Middle frontal gyrus (tissue), 1 donor: ENCODE data around the gene SLC39A3.
A peak's percentile ranks its signal among the peaks of the same experiment; 100 is the strongest.

ENCODE experiments used
- DNase-seq: peaks from one replicate; pipeline ENCODE4 v3.0.0-alpha.2; 2015; ENCODE audit warnings: low spot score; ENCODE audit errors: extremely low spot score

Gene SLC39A3

DNA sequence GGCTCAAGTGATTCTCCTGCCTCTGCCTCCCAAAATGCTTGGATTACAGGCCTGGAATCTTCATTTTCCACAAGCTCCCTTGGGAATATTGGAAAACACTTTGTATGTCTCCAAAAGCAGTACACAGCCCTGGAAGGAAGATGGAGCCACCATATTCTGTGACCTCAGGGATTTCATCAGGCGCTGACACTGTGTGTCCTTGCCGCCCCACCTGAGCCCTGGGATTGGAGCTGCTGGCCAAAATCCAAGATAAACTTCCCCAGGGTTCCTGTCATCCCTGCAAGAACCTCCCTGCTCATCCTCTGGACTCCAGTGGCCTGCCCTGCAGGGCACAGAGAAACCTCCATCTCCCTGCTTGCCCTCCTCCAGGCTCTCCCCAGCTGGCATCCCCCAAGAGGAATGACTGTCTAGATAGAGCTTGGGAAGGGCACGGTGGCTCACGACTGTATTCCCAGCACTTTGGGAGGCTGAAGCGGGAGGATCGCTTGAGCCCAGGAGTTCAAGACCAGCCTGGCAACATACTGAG is 36.1 kb downstream of the SLC39A3 start:
- DNase-seq = no peak

DNA sequence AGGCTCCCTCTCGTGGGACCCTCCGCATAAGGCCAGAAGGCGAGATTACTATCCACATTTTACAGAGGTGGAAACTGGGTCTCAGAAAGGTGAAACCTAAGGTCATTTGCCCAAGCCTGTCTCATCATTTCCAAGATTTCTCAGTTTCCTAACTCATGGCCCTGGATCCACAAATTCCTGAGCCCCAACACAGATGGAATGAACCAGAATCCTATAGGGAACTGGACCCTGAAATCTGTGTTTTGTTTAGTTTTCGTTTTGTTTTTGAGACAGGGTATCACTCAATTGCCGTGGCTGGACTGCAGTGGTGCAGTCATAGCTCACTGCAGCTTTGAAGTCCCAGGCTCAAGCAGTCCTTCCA is 36.8 kb downstream of the SLC39A3 start:
- DNase-seq = no peak

DNA sequence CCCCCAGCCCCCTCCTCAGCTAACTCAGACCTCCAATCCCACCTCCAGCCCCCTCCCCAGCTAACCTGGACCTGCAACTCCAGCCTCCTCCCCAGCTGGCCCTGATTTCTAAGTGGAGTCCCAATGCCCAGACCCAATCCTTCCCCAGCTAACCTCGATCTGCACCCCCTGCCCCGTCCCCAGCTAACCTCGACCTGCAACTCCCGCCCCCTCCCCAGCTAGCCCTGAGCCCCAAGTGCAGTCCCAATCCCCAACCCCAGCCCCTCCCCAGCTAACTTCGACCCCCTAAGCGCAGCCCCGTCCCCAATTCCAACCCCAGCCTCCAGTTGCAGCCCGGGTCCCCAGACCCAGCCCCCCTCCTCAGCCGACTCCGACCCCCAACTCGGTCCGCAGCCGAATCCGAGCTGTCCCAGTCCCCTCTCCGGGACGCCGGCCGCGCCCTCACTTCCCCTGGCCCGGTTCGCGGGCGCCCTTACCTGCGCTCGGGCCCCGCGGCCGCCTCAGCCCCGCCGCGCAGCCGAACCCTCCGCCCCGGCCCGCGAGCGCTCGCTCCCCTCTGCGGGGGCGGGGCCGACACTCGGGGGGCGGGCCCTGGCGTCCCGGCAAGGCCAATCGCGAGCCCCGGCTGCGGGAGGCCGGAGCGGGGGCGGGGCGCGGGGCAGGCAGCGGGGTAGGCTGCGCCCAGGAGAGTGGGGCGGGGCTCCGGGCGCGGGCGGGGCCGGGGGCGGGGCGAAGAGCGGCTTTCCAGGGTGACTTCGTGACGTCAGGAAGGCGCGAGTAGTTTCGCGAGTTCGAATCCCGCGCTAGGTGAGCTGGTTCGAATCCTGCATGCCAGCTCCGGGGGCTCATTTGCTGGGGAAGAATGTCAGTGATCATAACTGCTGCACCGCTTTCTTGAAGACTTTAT is 37.4 kb downstream of the SLC39A3 start, which contains the start of gene GNG7:
TSS of gene GNG7 (minus strand) at position 525 of the 907 bp plus-strand sequence. CDS start 182,006 bp downstream, outside the sequence.
- peak; percentile 92 for DNase-seq

DNA sequence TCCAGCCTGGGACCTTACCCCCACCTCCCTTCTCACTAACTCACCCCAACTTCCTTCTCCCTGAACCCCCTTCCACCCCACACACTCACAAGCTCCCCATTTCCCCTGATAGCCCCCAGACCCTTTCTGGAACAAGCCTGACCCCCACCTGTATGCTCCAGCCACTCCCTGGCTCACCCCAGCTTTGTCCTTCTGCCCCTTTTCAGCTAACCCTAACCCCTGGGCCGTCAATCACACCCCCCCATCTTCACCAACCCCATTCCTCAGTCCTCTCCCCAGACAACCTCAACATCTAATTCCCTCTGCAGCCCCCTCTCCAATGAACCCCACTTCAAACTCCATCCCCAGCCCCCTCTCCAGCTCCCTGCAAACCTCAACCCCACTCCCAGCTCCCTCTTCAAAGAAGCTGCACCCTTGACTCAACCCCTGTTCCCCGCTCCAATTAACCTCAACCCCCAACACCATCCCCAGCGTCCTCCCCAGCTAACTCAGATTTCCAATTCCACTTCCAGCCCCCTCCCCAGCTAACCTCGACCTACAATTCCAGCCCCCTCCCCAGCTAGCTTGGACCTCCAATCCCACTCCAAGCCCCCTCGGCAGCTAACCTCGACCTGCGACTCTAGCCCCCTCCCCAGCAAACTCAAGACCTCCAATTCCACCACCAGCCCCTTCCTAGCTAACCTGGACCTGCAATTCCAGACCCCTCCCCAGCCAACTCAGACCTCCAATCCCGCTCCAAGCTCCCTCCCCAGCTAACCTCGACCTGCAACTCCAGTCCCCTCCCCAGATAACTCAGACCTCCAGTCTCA is 38.3 kb downstream of the SLC39A3 start:
- DNase-seq = no peak

DNA sequence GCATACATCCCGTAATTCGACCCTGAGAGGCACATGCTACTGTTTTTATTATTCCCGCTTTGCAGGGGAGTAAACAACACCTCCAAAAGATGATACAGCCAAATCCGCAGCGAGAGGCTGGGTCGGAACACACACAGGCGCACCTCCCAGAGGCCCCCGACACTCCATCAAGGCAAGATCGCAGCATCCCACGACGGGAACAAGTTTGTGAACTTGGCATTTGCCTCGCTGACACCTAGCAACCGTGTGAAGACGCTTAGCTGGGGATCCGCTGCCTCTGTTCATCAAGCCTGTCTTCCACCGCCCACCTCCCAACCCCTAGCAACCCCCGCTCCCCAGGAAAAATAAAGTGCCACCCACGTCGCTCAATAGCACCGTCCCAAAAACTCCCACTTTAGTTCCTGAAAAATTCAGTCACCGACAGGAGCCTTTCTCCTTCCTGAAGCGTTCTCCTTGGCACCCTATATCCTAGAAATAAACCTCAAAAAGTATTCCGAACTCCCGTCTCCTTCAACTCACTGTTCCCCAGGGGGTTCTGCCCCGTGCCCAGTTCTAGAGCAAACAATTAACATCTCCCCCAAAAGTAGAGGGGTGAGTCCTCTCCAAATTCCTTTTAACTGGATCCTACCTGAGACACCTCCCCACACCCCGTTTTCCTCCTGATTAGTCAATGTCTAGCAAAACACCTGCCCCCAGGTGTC is 39.0 kb downstream of the SLC39A3 start:
- no peak for DNase-seq

DNA sequence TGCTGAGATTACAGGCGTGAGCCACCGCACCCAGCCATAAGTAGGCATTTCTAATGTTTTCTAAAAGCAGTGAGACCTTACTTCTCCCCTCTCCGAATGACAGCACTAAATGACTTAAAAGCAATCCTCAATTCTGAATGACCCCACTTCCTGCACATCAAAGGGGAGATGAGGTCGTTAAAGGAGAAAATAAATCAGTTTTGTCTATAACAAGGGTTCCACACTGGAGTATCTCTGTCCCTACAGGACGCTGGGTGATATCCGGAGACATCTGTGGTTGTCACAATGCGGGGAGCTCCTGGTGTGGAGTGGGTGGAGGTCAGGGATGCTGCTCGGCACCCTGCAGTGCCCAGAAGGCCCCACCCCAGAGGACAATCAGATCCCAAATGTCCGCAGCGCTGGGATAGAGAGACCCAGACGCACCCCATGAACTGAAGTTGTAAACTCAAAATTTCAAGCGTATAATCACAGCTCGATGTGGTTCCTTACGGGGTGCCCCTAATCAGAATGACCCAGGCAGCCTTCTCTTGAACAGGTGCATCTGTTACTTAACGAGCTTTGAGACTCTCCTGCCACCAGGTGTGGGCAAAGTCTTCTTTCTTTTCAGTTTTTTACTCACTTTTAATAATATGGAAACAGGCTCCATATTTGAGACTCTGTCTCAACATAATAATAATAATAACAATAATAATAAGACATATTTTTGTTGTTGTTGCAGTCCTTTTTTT is 40.2 kb downstream of the SLC39A3 start:
- DNase-seq = no peak

DNA sequence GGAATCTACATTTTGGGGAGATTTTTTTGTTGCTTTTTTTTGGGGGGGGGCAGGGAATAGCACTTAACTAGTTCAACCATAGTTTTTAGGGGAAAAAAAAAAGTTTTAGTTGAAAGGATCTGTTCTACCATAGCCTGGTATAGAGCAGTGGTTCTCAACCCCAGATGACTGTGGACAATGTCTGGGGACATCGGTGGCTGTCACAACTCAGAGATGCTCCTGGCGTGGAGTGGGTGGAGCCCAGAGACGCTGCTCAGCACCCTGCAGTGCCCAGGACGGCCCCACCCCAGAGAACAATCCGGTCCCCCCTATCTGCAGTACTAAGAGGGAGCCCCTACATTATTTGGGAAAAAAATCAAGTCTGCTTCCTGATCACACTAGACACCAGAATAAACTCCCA is 45.6 kb downstream of the SLC39A3 start:
- no peak for DNase-seq

DNA sequence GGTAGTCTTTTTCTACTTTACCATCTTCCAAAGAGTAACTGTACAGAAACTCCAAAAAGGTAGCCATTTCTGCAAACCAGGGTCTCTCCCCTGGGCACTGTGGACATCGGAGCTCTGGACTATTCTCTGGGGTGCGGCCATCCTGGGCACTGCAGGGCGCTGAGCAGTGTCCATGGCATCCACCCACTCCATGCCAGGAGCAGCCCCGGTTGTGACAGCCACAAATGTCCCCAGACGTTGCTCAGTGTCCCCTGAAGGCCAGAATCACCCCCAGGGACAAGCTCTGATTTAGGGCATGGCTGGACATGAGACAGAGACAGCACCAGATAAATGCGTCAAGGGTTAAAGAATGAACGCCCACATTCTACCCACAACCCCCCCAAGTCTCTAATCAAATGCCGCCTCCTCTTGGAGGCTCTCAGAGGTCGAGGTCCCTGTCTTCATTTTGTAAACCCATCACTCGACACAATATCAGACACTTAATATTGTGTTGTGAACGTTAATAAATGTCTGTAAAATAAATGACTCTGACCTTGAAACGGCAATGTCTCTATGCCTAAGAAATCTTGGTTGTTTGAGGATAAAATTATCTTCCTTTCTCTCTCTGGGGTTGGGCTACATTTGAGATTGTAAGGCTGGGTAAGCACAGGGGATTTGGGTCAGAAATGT is 46.2 kb downstream of the SLC39A3 start:
- DNase-seq = no peak

DNA sequence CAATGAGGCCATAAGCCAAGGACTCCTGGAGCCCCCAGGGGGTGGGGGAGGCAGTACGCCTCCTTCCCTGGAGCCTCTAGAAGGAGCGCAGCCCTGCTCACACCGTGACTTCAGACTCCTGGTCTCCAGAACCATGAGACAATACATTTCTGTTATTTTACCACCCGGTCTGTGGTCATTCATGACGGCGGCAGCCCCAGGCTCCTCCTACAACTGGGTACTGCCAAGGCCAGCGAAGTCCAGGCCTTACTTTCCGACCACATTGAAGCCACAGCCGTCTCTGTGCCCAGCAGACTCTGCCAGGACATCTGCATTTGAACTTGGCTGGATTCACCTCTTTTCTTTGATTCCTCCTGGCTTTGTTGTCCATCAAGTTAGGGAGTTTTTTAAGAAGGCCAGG is 47.9 kb downstream of the SLC39A3 start:
- no peak for DNase-seq

DNA sequence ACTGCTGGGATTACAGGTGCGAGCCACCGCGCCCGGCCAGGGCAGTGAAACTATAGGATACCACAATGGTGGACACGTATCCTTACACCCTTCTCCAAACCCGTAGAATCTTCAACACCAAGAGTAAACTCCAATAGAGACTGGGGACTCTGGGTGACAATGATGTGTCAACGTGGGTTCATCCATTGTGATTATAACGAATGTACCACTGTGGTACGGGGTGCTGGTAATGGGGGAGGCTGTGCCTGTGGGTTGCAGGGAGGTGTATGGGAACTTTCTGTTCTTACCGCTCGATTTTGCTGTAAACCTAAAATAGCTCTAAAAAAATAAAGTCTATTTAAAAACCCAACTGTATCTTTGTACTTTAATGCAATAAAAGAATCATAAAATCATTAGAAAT is 49.0 kb downstream of the SLC39A3 start:
- DNase-seq = no peak

DNA sequence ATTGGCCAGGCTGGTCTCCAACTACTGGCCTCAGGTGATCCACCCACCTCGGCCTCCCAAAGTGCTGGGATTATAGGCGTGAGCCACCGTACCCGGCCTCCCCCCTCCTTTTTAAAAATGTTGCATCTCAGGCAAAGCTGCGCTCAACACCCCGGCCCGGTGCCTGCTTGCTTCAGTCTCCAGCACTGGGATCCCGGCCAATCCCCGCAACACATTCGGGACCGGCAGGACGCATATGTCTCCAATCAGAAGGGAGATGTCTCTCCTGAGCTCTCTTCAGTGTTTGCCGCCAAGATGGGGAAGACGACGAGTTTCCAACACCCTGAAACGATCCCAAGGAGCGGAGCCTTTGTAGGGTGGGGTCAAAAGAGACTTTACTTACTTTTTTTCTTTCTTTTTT is 53.5 kb downstream of the SLC39A3 start:
- DNase-seq = no peak

DNA sequence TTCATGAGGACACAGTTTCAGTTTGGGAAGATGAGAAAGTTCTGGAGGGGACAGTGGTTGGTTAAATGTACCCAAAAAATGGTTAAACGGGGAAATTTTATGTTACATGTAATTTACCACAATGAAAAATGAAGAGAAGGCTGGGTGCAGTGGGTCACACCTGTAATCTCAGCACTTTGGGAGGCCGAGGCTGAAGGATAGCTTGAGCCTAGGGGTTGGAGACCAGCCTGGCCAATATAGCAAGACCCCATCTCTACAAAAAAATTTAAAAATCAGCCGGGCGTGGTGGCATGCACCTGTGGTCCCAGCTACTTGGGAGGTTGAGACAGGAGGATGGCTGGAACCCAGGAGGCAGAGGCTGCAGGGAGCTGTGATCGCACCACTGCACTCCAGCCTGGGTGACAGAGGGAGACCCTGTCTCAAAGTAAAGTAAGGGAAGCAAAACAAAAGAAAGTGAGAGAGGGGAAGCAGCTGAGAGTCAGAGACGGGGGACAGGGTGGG is 54.6 kb downstream of the SLC39A3 start:
- DNase-seq = no peak

DNA sequence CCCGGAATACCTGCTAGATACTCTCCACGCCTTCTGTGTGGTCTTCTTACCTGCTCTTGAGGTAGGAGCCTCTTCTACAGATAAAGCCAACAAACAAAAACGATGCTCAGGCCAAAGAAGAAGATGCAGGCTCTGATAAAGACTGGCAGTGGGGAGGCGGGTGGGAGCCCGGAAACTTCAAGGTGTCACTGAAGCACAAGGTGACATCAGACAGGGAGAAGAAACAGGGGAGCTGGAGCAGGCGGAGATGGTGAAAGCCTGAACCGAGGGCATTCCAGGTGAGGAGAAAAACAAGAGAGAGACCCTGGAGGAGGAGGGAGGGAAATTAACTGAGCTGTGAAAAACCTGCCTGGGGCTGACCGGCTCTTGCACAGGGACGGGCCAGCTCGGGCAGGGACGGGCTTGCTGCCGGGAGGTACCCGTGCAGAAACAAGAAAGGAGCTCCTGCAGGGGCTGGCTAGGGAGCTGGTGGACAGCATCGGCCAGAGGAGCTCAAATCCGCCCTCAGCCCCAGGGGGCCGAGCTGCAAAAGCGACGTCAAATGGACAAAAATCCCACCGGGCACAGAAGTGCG is 56.3 kb downstream of the SLC39A3 start:
- no peak for DNase-seq
